WERI-Rb-1 (cell line): Measurements from ENCODE around the gene DUS3L.
A peak's percentile ranks its signal among the peaks of the same experiment; 100 is the strongest.

Experiments used
- DNase-seq: peaks from one replicate; pipeline ENCODE4 v3.0.0-alpha.2; 2020
- H3K27ac ChIP-seq: fragments of 250-450 bp; sonication (Bioruptor Pico); 2 replicates; pipeline ENCODE4 v1.5.1; 2020; ENCODE audit warnings: mild to moderate bottlenecking, moderate library complexity
- H3K27me3 ChIP-seq: fragments of 250-450 bp; sonication (Bioruptor Pico); 2 replicates; pipeline ENCODE4 v1.5.1; 2021; ENCODE audit warnings: mild to moderate bottlenecking, low read depth, moderate library complexity; ENCODE audit not compliant: insufficient read depth, severe bottlenecking
- H3K36me3 ChIP-seq: fragments of 250-450 bp; sonication (Bioruptor Pico); 2 replicates; pipeline ENCODE4 v1.5.1; 2020; ENCODE audit warnings: mild to moderate bottlenecking, moderate library complexity
- H3K4me3 ChIP-seq: 2 replicates; pipeline ENCODE4 v1.5.1; 2011; ENCODE audit warnings: low read depth, mild to moderate bottlenecking, control low read depth, low read length
- H3K9me3 ChIP-seq: fragments of 250-450 bp; sonication (Bioruptor Pico); 2 replicates; pipeline ENCODE4 v1.5.1; 2021; ENCODE audit warnings: mild to moderate bottlenecking, moderate library complexity; ENCODE audit not compliant: severe bottlenecking
- CTCF ChIP-seq: IDR thresholded peaks from 2 replicates; pipeline ENCODE4 v1.5.1; 2011; ENCODE audit warnings: low read depth, mild to moderate bottlenecking, control low read depth, inconsistent platforms, low read length

DUS3L gene

GRCh38 chr19:5817218-5817617 lies 26.3 kb upstream of the DUS3L start:
- no peak overlapping the region for H3K27ac ChIP-seq
- no peaks in the 10 kb centered on the region for H3K9me3 ChIP-seq
- TF ChIP-seq CTCF, result no peak
- no peaks in the 10 kb centered on the region for H3K36me3 ChIP-seq
- no peak overlapping the region for H3K4me3 ChIP-seq
- no peaks in the 10 kb centered on the region for H3K27me3 ChIP-seq
- DNase-seq, result no peak

- Histone ChIP-seq H3K27ac (0 out of 2 replicates have a peak overlapping the region, but pooled peaks have one; percentile 0), H3K27me3 (no peaks in the 10 kb centered on the region), H3K4me3 (no peak overlapping the region), H3K36me3 (no peaks in the 10 kb centered on the region), H3K9me3 (no peaks in the 10 kb centered on the region)
- TF ChIP-seq CTCF, result no peak
- peak; percentile 35 for DNase-seq
These were observed 23.9 kb upstream of the DUS3L start for GRCh38 chr19:5814852-5815246.

- Histone ChIP-seq H3K27me3 (no peaks in the 10 kb centered on the region), H3K27ac (0 out of 2 replicates have a peak overlapping the region, but pooled peaks have one; percentile 0), H3K9me3 (no peaks in the 10 kb centered on the region), H3K4me3 (no peak overlapping the region), H3K36me3 (no peaks in the 10 kb centered on the region)
- no peak for DNase-seq
- no peak for TF ChIP-seq CTCF
These were observed 23.3 kb upstream of the DUS3L start for GRCh38 chr19:5814123-5814851.

GRCh38 chr19:5811117-5811516 lies 20.2 kb upstream of the DUS3L start:
- Histone ChIP-seq H3K9me3 (no peaks in the 10 kb centered on the region), H3K27ac (no peak overlapping the region), H3K27me3 (no peaks in the 10 kb centered on the region), H3K4me3 (no peak overlapping the region), H3K36me3 (no peaks in the 10 kb centered on the region)
- no peak for DNase-seq
- no peak for TF ChIP-seq CTCF

GRCh38 chr19:5809469-5809868 lies 18.5 kb upstream of the DUS3L start:
- no peaks in the 10 kb centered on the region for H3K36me3 ChIP-seq
- DNase-seq, result no peak
- no peaks in the 10 kb centered on the region for H3K27me3 ChIP-seq
- H3K4me3 ChIP-seq, result no peak overlapping the region
- no peak for TF ChIP-seq CTCF
- no peaks in the 10 kb centered on the region for H3K9me3 ChIP-seq
- H3K27ac ChIP-seq, result no peak overlapping the region

- H3K4me3 ChIP-seq, result no peak overlapping the region
- no peak for DNase-seq
- TF ChIP-seq CTCF, result no peak
- H3K27ac ChIP-seq, result no peak overlapping the region
- no peaks in the 10 kb centered on the region for H3K27me3 ChIP-seq
- no peaks in the 10 kb centered on the region for H3K9me3 ChIP-seq
- no peaks in the 10 kb centered on the region for H3K36me3 ChIP-seq
These were observed 18.1 kb upstream of the DUS3L start for GRCh38 chr19:5809053-5809452.
